BLaER1 treated with 17β-estradiol and CSF1 and Interleukin-3, amounts not matched to agents 10 nM and 100 nM (cell line): ENCODE data around the gene B4GALT7.
"Not testable (repeated sequence)": the region's sequence is repeated elsewhere in the genome, so short reads cannot be mapped to it uniquely, and the experiment has no call there.

Source experiments
- H3K27ac ChIP-seq, 11 experiments: shearing (Covaris generic); formaldehyde crosslinking; 2 replicates each; pipeline ENCODE4 v1.8.1; 2022
- H3K27me3 ChIP-seq, 11 experiments: shearing (Covaris generic); formaldehyde crosslinking; 2 replicates each; pipeline ENCODE4 v1.8.1; 2022
- H3K36me3 ChIP-seq, 11 experiments: shearing (Covaris generic); formaldehyde crosslinking; 2 replicates each; pipeline ENCODE4 v1.8.1; 2022
- H3K4me1 ChIP-seq, 10 experiments: shearing (Covaris generic); formaldehyde crosslinking; 2 replicates each; pipeline ENCODE4 v1.8.1; 2022
- H3K4me2 ChIP-seq, 11 experiments: shearing (Covaris generic); formaldehyde crosslinking; 2 replicates each; pipeline ENCODE4 v1.8.1; 2022
- H3K4me3 ChIP-seq, 10 experiments: shearing (Covaris generic); formaldehyde crosslinking; 2 replicates each; pipeline ENCODE4 v1.8.1; 2022
- H3K9ac ChIP-seq, 11 experiments: shearing (Covaris generic); formaldehyde crosslinking; 2 replicates each; pipeline ENCODE4 v1.8.1; 2022
- H3K9me3 ChIP-seq, 11 experiments: shearing (Covaris generic); formaldehyde crosslinking; replicated peaks in 1 of 11; 2 replicates each; pipeline ENCODE4 v1.8.1; 2022
- H4K20me1 ChIP-seq, 11 experiments: shearing (Covaris generic); formaldehyde crosslinking; 2 replicates each; pipeline ENCODE4 v1.8.1; 2022

The B4GALT7 gene

GRCh38 chr5:177657846-177658245 lies 57.9 kb downstream of the B4GALT7 start:
- H3K9ac ChIP-seq, H3K36me3 ChIP-seq, H3K27me3 ChIP-seq, H3K4me1 ChIP-seq, H4K20me1 ChIP-seq, H3K4me2 ChIP-seq, H3K4me3 ChIP-seq, H3K27ac ChIP-seq: not testable (repeated sequence)
- peaks cover 0 to 42% (median 20%) of the 10 kb centered on the region in 11 experiments; a peak in 17 of 22 replicates for H3K9me3 ChIP-seq

GRCh38 chr5:177658542-177658941 lies 58.6 kb downstream of the B4GALT7 start:
- peaks cover 0 to 46% (median 20%) of the 10 kb centered on the region in 11 experiments; a peak in 17 of 22 replicates for H3K9me3 ChIP-seq
- H3K9ac ChIP-seq, H3K27ac ChIP-seq, H3K4me1 ChIP-seq, H3K4me2 ChIP-seq, H3K36me3 ChIP-seq, H4K20me1 ChIP-seq, H3K4me3 ChIP-seq, H3K27me3 ChIP-seq: not testable (repeated sequence)
